CD4-positive, alpha-beta T cell treated with Interleukin-15 for 4 hours (primary cell): ENCODE results near the gene RAB5IF.
A peak's percentile ranks its signal among the peaks of the same experiment; 100 is the strongest.
"Not testable (repeated sequence)": the region's sequence is repeated elsewhere in the genome, so short reads cannot be mapped to it uniquely, and the experiment has no call there.

Source experiments
- DNase-seq: peaks from one replicate; pipeline ENCODE4 v3.0.0-alpha.2; 2020; ENCODE audit warnings: low spot score

The RAB5IF gene

GRCh38 chr20:36585410-36586125 is 20.0 kb upstream of the RAB5IF start:
- DNase-seq: no peak

- DNase-seq: no peak
Measured at GRCh38 chr20:36587388-36588070, 18.1 kb upstream of the RAB5IF start.

GRCh38 chr20:36591281-36591680 is 14.3 kb upstream of the RAB5IF start:
- DNase-seq: no peak

GRCh38 chr20:36591854-36592641 is 13.5 kb upstream of the RAB5IF start:
- DNase-seq: peak; percentile 85

GRCh38 chr20:36593347-36593929 is 12.1 kb upstream of the RAB5IF start:
- no peak for DNase-seq

GRCh38 chr20:36599912-36600345 is 5.7 kb upstream of the RAB5IF start:
- no peak for DNase-seq

- no peak for DNase-seq
Measured at GRCh38 chr20:36601540-36601939, 4.0 kb upstream of the RAB5IF start.

- peak; percentile 51 for DNase-seq
Measured at GRCh38 chr20:36604952-36605398, 604 bp upstream of the RAB5IF start.

GRCh38 chr20:36606158-36607066 is 833 bp downstream of the RAB5IF start:
- peak; percentile 17 for DNase-seq

- DNase-seq: no peak
Measured at GRCh38 chr20:36607586-36608387, 2.2 kb downstream of the RAB5IF start.

- not testable (repeated sequence) for DNase-seq
Measured at GRCh38 chr20:36608388-36608728, 2.8 kb downstream of the RAB5IF start.

- DNase-seq: no peak
Measured at GRCh38 chr20:36611625-36612024, 6.0 kb downstream of the RAB5IF start.

GRCh38 chr20:36613974-36614373 is 8.4 kb downstream of the RAB5IF start:
- DNase-seq: no peak

- DNase-seq: no peak
Measured at GRCh38 chr20:36614781-36615557, 9.4 kb downstream of the RAB5IF start.

GRCh38 chr20:36620917-36621316 is 15.3 kb downstream of the RAB5IF start:
- DNase-seq: no peak

- DNase-seq: no peak
Measured at GRCh38 chr20:36623444-36623843, 17.9 kb downstream of the RAB5IF start.

GRCh38 chr20:36624068-36624943 is 18.7 kb downstream of the RAB5IF start:
- no peak for DNase-seq

GRCh38 chr20:36624944-36625324 is 19.4 kb downstream of the RAB5IF start:
- no peak for DNase-seq

GRCh38 chr20:36628076-36628475 is 22.5 kb downstream of the RAB5IF start:
- peak; percentile 45 for DNase-seq
